Body of pancreas (tissue), 4 donors: ENCODE measurements around the gene PRPS2.

Experiments
- CTCF ChIP-seq, 7 experiments: fragments of 450-650 bp in 4 of 7; fragments of 200-600 bp in 3 of 7; sonication (generic) in 3 of 7; IDR thresholded peaks; one replicate each; pipeline ENCODE4 v1.5.1; 2016 to 2019; ENCODE audit warnings: antibody characterized with exemption in 7 of 7
- POLR2A ChIP-seq, 3 donors: fragments of 450-650 bp; IDR thresholded peaks; one replicate each; pipeline ENCODE4 v1.6.1; 2016; ENCODE audit warnings: antibody characterized with exemption in 3 of 3, mild to moderate bottlenecking in 2 of 3

GRCh38 chrX:12753366-12753765 is 37.8 kb upstream of the PRPS2 start:
- TF ChIP-seq CTCF (IDR thresholded peaks at IDR 0.05): no peak
- no peak for TF ChIP-seq POLR2A (IDR thresholded peaks at IDR 0.05)
